ENCODE measurements around the gene CHKB.

GRCh38 chr22:50540381-50540780 lies 42.3 kb downstream of the CHKB start:
- TF ChIP-seq YY1 (IDR thresholded peaks at IDR 0.05; ENCODE audit: insufficient read depth, insufficient read length) (no peak), ZNF274 (IDR thresholded peaks at IDR 0.05; ENCODE audit: low read depth, low read length) (no peak), SUZ12 (IDR thresholded peaks at IDR 0.05; ENCODE audit: extremely low read depth, insufficient read depth, insufficient read length) (no peak)
